Measurements from ENCODE around the gene MAGEB10.
"Not testable (repeated sequence)": the region's sequence is repeated elsewhere in the genome, so short reads cannot be mapped to it uniquely, and the experiment has no call there.

Gene MAGEB10, protein sequence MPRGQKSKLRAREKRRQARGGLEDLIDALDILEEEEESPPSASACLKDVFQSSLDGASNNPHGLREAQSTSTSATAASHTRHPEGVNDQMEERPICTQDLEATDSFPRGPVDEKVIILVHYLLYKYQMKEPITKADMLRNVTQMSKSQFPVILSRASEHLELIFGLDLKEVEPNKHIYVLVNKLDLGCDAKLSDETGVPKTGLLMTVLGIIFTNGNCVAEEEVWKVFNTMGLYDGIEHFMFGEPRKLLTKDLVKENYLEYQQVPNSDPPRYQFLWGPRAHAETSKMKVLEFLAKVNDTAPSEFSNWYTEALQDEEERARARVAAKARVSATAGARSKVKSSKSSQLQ

DNA sequence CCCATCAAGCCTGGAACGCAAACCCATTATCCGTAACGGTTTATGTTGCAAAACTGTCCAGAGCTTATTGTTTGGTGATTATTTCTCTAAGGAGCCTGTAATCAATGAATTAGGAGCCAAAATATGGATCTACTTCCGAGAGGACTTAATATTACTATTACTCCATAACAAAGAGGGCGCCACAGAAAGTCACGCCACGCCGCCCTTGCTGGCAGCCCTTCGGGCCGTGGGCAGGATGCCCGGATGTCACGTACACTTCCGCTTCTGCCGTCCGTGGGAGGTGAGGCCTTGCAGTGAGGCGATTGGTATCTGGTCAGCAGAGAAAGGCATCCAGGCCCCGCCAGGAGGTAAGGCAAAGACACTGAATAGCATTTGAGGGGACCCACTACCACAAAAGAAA, at the start of gene MAGEB10:
Gene MAGEB10, plus strand, starts transcription at position 301 of the 400 bp plus-strand sequence. CDS start 13,317 bp downstream, outside the sequence.
- DNase-seq: no peak

DNA sequence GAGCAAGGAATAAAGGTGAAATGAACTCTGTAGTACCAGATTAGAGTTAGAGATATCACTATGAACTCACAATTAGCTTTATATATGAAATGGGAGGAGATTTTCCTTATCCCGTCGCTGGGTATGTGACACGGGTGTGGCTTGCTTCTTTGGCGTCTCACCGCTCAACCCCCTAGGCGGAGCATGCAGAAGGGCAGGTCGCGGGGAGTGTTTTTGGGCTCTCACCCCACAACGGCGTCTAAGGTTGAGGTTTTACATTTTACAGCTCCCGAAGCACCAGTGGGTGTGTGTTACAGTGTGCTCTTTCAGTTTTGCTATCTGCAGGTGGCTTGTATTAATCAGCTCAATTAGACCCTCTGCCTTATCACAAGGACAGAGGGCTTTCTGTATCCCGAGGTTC, 42.1 kb upstream of the MAGEB10 start:
- DNase-seq: no peak

DNA sequence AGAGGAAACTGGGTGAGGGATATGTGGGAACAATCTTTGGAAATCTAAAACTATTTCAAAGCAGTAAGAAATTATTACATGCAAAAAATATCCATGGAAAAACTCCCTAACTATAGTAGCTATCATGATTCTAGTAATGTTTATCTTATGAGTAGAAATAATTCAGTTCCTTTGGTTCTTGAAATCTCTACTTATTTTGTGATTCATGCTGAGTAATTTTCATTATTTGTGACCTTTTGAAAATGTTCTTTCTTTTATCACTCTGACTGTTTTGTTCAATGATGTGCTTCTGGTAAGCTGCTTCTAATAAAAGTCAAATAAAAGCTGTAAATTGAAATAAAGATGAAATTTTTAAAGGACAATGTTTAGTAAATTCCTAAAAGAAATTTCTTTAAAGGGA, 40.4 kb upstream of the MAGEB10 start:
- no peak for DNase-seq

DNA sequence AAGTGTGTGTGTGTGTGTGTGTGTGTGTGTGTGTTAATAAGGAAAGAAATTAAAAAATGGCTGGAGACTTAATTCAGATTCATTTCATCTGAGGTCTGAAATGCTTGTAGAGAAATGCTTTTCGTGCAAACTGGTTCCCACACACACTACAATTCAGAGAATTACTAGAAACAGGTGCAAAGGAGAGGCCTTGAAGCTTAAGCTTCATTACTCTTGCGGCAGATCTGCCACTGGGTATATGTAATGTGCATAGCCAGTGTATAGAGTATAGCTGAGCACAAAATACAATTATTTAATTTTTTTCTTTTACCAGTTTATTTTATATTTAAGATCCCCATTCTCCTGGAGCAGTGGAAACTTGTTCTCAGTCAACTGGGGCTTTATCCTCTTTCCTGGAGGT, 31.8 kb upstream of the MAGEB10 start:
- no peak for DNase-seq

DNA sequence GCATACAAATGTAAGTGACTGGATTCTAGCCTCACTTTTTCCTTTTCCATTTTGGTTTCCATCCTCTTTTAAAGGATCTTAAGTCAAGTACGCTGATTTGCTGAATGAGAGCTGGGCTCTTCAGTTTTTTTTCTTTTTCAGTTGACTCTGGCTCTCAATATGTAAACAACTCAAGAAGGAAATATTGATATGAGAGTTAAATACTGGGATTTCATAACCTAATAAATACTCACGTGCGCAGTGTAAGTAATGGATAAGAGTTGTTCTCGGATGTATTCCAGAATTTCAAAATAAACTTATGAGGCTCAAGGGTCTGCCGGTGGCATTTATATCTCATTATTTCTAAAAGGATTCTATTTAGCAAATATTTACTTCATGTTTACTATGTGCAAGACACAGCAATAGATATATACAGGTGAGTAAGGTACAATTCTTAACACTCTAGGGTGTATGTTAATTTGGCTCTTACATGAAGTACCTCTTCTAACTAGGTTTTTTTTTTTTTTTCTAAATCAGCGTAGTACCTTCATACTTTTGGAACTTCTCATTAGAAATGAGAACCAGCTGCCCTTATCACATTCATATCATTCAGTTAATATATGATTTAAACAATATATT, 11.0 kb upstream of the MAGEB10 start:
- DNase-seq: no peak

DNA sequence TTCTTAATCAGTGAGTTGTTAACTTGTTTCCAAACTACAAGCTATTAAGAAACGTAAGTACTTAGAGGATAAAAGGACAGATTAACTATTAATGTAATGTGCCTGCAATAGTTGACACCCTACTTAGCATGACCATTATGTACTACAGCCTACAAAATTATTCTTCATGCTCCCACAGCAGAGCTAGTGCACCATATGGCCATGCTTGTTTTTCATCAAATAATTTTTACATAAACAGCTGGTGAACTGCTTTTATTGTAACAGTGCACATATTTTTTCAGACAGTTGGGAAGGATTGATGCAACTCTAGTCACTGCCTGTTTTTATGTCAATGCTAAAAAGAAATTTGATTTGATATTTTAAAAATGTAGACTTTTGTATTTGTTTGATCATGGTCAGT, 10.2 kb upstream of the MAGEB10 start:
- no peak for DNase-seq

DNA sequence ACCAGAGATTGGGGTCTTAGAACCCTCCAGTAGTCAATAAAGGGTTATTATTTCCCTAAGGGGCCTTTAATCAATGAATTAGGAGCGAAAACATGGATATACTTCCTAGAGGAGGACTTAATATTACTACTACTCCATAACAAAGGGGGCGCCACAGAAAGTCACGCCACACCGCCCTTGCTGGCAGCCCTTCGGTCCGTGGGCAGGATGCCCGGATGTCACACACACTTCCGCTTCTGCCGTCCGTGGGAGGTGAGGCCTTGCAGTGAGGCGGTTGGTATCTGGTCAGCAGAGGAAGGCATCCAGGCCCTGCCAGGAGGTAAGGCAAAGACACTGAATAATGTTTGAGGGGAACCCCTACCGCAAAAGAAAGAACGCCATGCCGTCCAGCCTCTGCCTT, 436 bp downstream of the MAGEB10 start:
- DNase-seq: no peak

DNA sequence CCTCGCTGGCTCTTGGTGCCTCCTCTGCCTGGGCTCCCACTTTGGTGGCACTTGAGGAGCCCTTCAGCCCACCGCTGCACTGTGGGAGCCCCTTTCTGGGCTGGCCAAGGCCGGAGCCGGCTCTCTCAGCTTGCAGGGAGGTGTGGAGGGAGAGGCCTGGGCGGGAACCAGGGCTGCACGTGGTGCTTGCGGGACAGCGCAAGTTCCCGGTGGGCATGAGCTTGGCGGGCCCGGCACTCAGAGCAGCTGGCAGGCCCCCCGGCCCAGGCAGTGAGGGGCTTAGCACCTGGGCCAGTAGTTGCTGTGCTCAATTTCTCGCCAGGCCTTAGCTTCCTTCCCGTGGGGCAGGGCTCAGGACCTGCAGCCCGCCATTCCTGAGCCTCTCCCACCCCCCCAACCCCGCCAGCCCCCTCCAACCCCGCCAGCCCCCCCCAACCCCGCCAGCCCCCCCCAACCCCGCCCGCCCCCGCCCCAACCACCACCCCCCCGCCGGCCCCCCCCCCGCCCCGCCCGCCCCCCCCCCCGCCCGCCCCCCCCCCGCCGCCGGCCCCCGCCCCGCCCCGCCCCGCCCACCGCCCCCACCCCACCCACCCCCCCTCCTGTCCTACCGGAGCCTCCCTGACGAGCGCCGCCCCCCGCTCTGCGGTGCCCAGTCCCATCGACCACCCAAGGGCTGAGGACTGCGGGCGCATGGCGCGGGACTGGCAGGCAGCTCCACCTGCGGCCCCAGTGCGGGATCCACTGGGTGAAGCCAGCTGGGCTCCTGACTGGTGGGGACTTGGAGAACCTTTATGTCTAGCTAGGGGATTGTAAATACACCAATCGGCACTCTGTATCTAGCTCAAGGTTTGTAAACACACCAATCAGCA, 1.4 kb downstream of the MAGEB10 start:
- not testable (repeated sequence) for DNase-seq

DNA sequence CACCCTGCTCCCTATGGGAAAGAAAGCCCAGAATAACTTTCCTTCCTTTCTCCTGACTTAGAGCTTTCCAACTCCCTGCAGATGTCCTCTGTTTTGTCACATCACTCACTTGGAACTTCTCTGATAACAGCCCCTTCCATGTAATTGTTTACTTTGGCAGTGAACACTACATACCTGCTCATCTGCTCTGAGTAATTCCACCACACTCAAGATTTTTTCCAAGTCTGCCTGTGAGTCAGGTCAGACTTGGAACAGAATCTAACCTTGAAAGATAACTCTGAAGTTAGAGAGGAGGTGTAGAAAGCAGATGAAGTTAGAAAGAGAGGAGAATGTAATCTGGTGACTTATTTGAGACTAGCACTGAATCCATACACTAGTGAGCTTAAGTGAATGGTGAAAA, 7.4 kb downstream of the MAGEB10 start:
- no peak for DNase-seq

DNA sequence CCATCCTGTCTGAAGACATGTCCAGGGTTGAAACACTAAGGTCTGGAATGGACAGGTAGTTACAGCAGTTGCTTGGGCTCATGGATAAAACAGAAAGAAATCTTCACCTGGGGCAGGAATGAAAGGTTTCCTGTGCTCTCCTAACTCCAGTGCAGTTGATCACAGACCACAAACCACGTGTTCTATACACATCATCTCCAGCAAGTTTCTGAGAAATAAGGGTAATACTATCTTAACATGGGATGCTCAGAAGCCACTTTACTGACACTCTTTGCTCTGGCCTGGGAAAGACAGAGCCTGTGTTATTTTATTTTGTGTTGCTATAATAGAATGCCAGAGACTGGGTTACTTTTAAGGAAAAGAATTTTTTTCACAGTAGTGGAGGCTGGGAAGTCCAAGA, 16.0 kb downstream of the MAGEB10 start:
- DNase-seq: no peak

DNA sequence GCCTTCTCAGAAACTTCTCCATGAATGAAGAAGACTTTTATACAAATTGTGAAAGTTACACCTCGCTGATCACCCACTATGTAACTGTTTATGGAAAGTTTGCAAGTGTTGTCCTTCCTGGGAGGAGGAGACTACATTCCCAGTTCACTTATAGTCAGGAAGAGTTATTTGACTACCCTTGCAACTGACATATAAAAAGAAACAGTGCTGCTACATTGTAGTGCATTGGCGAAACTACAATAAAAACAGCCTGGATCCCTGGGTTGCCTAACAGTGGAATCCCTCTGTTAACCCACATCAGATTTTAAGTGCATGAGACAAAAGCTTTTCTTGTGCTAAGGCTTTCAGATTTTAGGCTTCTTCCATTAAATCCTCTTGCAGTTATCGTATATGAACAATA, 30.4 kb downstream of the MAGEB10 start:
- DNase-seq: no peak

DNA sequence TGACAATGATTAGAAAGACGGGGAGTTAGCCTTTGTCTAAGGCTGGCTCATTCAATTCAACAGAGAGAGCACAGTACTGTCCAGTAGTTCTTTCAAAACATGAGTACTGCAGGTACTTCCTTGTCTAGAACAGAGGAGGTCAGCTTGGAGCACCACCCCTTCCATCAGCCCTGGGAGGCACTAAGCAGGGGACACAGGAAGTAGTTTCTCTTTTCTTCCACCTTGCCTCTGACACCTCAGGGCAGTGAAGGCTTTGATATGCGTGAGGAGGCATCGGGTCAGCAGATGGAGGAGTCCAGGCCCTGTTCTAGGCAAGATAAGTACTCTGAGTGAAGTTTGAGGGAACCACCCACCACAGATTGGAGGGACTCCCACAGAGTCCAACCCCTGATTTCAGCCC, 33.1 kb downstream of the MAGEB10 start:
- DNase-seq: no peak

DNA sequence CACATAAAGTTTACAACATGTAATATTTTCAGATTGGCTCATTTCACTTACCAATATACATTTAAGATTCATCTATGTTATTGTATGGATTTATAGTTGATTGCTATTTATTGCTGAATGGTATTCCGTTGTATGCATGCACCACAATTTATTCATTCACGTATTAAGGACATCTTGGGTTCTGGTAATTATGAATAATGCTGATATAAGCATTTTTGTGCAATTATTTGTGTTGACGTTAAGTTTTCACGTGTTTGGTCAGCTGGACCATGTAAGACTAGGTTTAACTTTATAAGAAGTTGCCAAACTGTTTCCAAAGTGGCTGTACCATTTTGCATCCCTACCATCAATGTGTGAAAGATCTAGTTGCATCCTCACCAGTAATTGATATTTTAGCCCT, 35.1 kb downstream of the MAGEB10 start:
- DNase-seq: no peak

DNA sequence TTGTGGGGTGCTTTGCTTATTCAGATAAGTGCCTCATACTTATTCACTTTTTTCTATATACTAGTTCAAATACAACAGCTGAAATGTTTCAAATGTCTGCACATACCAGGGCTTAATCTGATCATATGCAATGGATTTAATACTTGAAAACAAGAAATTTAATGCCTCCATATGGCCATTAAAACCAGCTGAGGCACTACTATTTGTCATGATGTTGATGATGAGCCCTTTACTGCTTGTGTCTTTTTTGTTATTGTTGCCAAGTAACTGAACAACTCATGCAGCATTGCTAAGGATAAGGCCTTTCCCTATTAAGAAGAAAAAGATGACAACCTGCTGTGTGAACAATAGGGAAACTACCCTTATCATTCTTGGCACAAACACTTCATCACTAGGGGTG, 52.5 kb downstream of the MAGEB10 start:
- no peak for DNase-seq

DNA sequence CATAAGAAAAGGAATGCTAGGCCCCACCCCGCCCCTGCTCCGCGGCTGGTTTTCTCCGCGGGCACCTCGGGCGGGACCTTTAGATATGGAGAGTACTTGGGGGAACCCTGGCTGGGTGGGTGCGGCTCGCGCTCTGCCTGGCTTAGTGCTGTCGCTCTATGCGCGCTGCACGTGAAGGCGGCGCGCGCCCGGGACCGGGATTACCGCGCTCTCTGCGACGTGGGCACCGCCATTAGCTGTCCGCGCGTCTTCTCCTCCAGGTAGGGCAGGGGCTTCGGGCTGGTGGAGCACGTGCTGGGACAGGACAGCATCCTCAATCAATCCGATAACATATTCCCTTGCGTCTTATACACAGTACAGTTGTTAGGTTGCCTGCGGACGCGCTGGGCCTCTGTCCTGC, 56.0 kb downstream of the MAGEB10 start:
- DNase-seq: no peak
